ENCODE results near the gene HPCA.

Gene HPCA

GRCh38 chr1:32886004-32886827 lies at the start of gene HPCA:
Gene HPCA, plus strand, starts transcription at chr1:32886491. Its CDS starts 2,408 bp downstream, at chr1:32888899.
- TF ChIP-seq EP300 (IDR thresholded peaks at IDR 0.05; ENCODE audit: borderline replicate concordance) (no peak), USF1 (IDR thresholded peaks at IDR 0.05) (no peak), CEBPB (IDR thresholded peaks at IDR 0.05) (no peak), NFIC (IDR thresholded peaks at IDR 0.05) (no peak), EGR1 (IDR thresholded peaks at IDR 0.05) (0 out of 2 replicates have a peak, but pooled peaks have one; percentile 6), REST (IDR thresholded peaks at IDR 0.05; ENCODE audit: low read depth) (peak; percentile 99), MAX (IDR thresholded peaks at IDR 0.05) (peak; percentile 86), TEAD4 (IDR thresholded peaks at IDR 0.05) (peak; percentile 36; the same call in 1 of the 2 replicates), CREB1 (IDR thresholded peaks at IDR 0.05; ENCODE audit: low read depth) (no peak), TAF1 (IDR thresholded peaks at IDR 0.05; ENCODE audit: low read depth) (no peak; the same call in 1 of the 2 replicates), ZBTB7A (IDR thresholded peaks at IDR 0.05; ENCODE audit: low read depth) (peak; percentile 96), RAD21 (IDR thresholded peaks at IDR 0.05; ENCODE audit: low read depth) (peak; percentile 60), YY1 (IDR thresholded peaks at IDR 0.05; ENCODE audit: low read depth) (0 out of 2 replicates have a peak, but pooled peaks have one; percentile 29), FOXM1 (IDR thresholded peaks at IDR 0.05; ENCODE audit: borderline replicate concordance, low read depth) (no peak), TCF12 (IDR thresholded peaks at IDR 0.05; ENCODE audit: low read depth) (no peak)

- TF ChIP-seq TAF1 (IDR thresholded peaks at IDR 0.05; ENCODE audit: low read depth), result no peak
- TF ChIP-seq YY1 (IDR thresholded peaks at IDR 0.05; ENCODE audit: low read depth), result no peak
- TF ChIP-seq EGR1 (IDR thresholded peaks at IDR 0.05), result no peak
- TF ChIP-seq ZBTB7A (IDR thresholded peaks at IDR 0.05; ENCODE audit: low read depth), result no peak
- TF ChIP-seq TCF12 (IDR thresholded peaks at IDR 0.05; ENCODE audit: low read depth), result no peak
- no peak for TF ChIP-seq EP300 (IDR thresholded peaks at IDR 0.05; ENCODE audit: borderline replicate concordance)
- no peak for TF ChIP-seq CEBPB (IDR thresholded peaks at IDR 0.05)
- no peak for TF ChIP-seq REST (IDR thresholded peaks at IDR 0.05; ENCODE audit: low read depth)
- TF ChIP-seq RAD21 (IDR thresholded peaks at IDR 0.05; ENCODE audit: low read depth), result no peak
- no peak for TF ChIP-seq CREB1 (IDR thresholded peaks at IDR 0.05; ENCODE audit: low read depth)
These were observed 37.8 kb upstream of the HPCA start for GRCh38 chr1:32848354-32849063.

GRCh38 chr1:32855861-32856617 lies 30.3 kb upstream of the HPCA start:
- no peak for TF ChIP-seq CREB1 (IDR thresholded peaks at IDR 0.05; ENCODE audit: low read depth)
- no peak for TF ChIP-seq TAF1 (IDR thresholded peaks at IDR 0.05; ENCODE audit: low read depth)
- peak; percentile 31; the same call in 1 of the 2 replicates for TF ChIP-seq REST (IDR thresholded peaks at IDR 0.05; ENCODE audit: low read depth)

GRCh38 chr1:32858136-32858535 lies 28.2 kb upstream of the HPCA start:
- no peak for TF ChIP-seq RAD21 (IDR thresholded peaks at IDR 0.05; ENCODE audit: low read depth)
- no peak for TF ChIP-seq NFIC (IDR thresholded peaks at IDR 0.05)
- no peak for TF ChIP-seq CEBPB (IDR thresholded peaks at IDR 0.05)
- no peak for TF ChIP-seq YY1 (IDR thresholded peaks at IDR 0.05; ENCODE audit: low read depth)
- no peak for TF ChIP-seq CREB1 (IDR thresholded peaks at IDR 0.05; ENCODE audit: low read depth)
- no peak for TF ChIP-seq MAX (IDR thresholded peaks at IDR 0.05)
- TF ChIP-seq ZBTB7A (IDR thresholded peaks at IDR 0.05; ENCODE audit: low read depth), result no peak
- no peak for TF ChIP-seq EP300 (IDR thresholded peaks at IDR 0.05; ENCODE audit: borderline replicate concordance)
- TF ChIP-seq TCF12 (IDR thresholded peaks at IDR 0.05; ENCODE audit: low read depth), result no peak
- no peak for TF ChIP-seq EGR1 (IDR thresholded peaks at IDR 0.05)
- TF ChIP-seq FOXM1 (IDR thresholded peaks at IDR 0.05; ENCODE audit: borderline replicate concordance, low read depth), result no peak
- TF ChIP-seq USF1 (IDR thresholded peaks at IDR 0.05), result no peak
- TF ChIP-seq REST (IDR thresholded peaks at IDR 0.05; ENCODE audit: low read depth), result no peak
- no peak for TF ChIP-seq TEAD4 (IDR thresholded peaks at IDR 0.05)

Data from Ishikawa (cell line).